SK-N-SH treated with all-trans-retinoic acid at 6 μM for 48 hours (cell line): ENCODE measurements around the gene EMSY.

Experiments
- CREB5 ChIP-seq: fragments of 250-450 bp; sonication (Bioruptor Pico); IDR thresholded peaks from 2 replicates; pipeline ENCODE4 v1.5.1; 2020; ENCODE audit warnings: low read depth, mild to moderate bottlenecking, moderate library complexity
- ESRRG ChIP-seq: fragments of 250-450 bp; sonication (Bioruptor Pico); IDR thresholded peaks from 2 replicates; pipeline ENCODE4 v1.6.1; 2021; ENCODE audit warnings: mild to moderate bottlenecking
- GLIS3 ChIP-seq: fragments of 250-450 bp; sonication (Bioruptor Pico); IDR thresholded peaks from 2 replicates; pipeline ENCODE4 v1.5.0; 2020; ENCODE audit warnings: mild to moderate bottlenecking, moderate library complexity
- RARB ChIP-seq: fragments of 250-450 bp; sonication (Bioruptor Pico); IDR thresholded peaks from 2 replicates; pipeline ENCODE4 v1.8.0; 2021; ENCODE audit warnings: mild to moderate bottlenecking, moderate library complexity
- SNAI2 ChIP-seq: fragments of 250-450 bp; sonication (Bioruptor Pico); IDR thresholded peaks from 2 replicates; pipeline ENCODE4 v1.5.0; 2020; ENCODE audit warnings: mild to moderate bottlenecking, moderate library complexity
- ZC3H10 ChIP-seq: fragments of 250-450 bp; sonication (Bioruptor Pico); IDR thresholded peaks from 2 replicates; pipeline ENCODE4 v1.5.1; 2021; ENCODE audit warnings: mild to moderate bottlenecking, moderate library complexity
- ZFP3 ChIP-seq: fragments of 250-450 bp; sonication (Bioruptor Pico); IDR thresholded peaks from 2 replicates; pipeline ENCODE4 v1.5.0; 2020; ENCODE audit warnings: mild to moderate bottlenecking, moderate library complexity
- ZNF70 ChIP-seq: fragments of 450-650 bp; formaldehyde crosslinking; IDR thresholded peaks from 2 replicates; pipeline ENCODE4 v1.5.0; 2020; ENCODE audit warnings: mild to moderate bottlenecking, moderate library complexity
- TF ChIP-seq, protein P1 (sequence below): fragments of 250-450 bp; sonication (Bioruptor Pico); IDR thresholded peaks from 2 replicates; pipeline ENCODE4 v1.8.0; 2020; ENCODE audit warnings: mild to moderate bottlenecking, moderate library complexity, borderline replicate concordance

- TF ChIP-seq ESRRG (CRISPR knock-in tag) (no peak), ZFP3 (CRISPR knock-in tag) (no peak), CREB5 (no peak), SNAI2 (no peak), ZNF70 (CRISPR knock-in tag) (no peak), ZC3H10 (no peak), RARB (no peak), GLIS3 (no peak)
- TF ChIP-seq, protein P1, sequence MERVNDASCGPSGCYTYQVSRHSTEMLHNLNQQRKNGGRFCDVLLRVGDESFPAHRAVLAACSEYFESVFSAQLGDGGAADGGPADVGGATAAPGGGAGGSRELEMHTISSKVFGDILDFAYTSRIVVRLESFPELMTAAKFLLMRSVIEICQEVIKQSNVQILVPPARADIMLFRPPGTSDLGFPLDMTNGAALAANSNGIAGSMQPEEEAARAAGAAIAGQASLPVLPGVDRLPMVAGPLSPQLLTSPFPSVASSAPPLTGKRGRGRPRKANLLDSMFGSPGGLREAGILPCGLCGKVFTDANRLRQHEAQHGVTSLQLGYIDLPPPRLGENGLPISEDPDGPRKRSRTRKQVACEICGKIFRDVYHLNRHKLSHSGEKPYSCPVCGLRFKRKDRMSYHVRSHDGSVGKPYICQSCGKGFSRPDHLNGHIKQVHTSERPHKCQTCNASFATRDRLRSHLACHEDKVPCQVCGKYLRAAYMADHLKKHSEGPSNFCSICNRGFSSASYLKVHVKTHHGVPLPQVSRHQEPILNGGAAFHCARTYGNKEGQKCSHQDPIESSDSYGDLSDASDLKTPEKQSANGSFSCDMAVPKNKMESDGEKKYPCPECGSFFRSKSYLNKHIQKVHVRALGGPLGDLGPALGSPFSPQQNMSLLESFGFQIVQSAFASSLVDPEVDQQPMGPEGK (CRISPR knock-in tag): no peak
These were observed 134.4 kb downstream of the EMSY start for GRCh38 chr11:76579056-76579751.
